ENCODE measurements around the gene TECRL.

TECRL gene

GRCh38 chr4:64326507-64326906 lies 82.7 kb downstream of the TECRL start:
- no peak for DNase-seq

- DNase-seq: no peak
Observed at GRCh38 chr4:64306255-64306565, 103.0 kb downstream of the TECRL start.

DNA sequence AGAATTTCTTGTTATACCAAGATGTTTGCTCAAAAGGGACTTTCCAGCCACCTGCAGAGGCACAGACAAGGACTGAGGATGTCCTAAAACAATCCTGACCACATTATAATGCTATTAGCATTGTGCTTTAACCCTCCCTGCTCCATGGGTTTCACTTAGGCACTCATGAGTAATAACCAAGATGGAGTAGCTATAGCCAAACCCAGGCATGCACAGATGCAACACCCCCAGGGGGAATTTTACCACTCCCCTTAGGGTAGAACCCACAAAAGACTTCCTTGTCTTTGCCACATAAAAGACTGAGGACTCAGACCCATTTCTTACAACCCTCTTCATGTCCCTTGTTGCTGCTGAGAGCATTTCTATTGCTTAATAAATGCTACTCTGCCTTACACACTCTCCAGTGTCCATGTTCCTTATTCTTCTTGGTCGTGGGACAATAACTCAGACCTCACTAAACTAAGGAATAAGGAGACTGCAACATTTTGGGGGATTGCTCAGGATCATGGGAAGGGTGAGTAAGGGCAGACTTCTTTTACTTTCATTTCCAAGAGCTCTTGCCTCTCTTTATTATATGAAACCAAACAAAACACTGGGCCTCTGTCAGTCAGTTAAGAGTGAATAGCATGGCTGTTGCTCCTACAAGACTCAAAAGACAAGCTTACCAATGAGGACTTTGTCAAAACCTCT lies 103.5 kb downstream of the TECRL start:
- no peak for DNase-seq

DNA sequence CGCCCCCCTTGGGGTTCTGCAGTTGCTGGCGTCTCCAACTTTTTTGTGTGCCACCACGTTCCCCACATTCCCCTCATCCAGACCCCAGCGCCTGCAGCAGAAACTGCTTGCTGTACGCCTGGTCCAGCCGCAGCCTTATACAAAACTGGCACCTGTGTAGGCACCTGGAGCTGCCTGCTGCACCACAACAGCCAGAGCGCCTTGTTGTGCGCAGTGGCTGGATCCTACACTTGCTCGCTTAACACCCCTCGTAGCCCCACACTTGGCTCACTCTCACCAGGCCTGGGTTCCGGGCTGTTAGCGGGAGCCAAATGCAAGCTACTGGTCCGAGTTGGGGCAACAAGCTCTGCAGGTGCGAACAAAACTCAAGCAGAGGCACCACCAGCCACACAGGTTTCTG lies 136.8 kb downstream of the TECRL start:
- no peak for DNase-seq

GRCh38 chr4:64271601-64272081 lies 137.6 kb downstream of the TECRL start:
- DNase-seq: no peak

DNA sequence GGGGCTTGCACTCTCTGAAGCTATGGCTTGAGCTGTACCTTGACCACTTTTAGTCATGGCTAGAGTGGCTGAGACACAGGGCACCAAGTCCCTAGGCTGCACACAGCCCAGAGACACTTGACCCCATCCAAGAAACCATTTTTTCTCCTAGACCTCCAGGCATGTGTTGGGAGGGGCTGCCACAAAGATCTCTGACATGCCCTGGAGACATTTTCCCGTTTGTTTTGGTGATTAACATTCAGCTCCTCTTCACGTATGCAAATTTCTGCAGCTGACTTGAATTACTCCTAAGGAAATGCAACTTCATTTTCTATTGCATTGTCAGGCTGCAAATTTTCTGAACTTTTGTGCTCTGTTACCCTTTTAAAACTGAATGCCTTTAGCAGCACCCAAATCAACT lies 142.6 kb downstream of the TECRL start:
- DNase-seq: no peak

DNA sequence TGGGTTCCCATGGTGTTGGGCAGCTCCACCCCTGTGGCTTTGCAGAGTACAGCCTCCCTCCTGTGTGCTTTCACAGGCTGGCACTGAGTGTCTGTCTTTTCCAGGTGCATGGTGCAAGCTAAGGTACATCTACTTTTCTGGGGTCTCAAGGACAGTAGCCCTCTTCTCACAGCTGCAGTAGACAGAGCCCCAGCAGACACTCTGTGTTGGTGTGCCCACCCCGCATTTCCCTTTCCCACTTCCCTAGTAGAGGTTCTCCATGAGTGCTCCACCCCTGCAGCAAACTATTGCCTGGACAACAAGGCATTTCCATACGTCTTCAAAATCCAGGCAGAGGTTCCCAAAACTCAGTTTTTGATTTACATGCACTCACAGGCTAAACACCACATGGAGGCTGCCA lies 143.0 kb downstream of the TECRL start:
- no peak for DNase-seq

- no peak for DNase-seq
Observed at GRCh38 chr4:64251781-64252180, 157.5 kb downstream of the TECRL start.

DNA sequence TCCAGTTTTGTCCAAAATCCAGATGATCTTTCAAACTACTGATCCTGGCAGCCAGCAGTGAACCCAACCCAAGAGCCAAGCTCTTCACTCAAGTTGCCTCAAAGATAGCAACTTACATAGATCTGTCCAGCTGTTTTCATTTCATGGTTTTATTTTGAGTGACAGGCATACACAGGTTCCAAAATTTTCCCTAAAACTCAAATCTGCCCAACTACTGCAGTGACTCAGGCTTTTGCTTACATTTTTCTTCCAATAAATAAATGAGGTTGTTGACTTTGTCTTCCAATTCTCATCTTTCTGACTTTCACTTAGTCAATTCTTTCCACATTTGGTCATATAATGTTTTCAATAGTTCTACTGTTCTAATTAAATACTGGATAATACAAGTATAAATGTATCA lies 158.8 kb downstream of the TECRL start:
- no peak for DNase-seq

DNA sequence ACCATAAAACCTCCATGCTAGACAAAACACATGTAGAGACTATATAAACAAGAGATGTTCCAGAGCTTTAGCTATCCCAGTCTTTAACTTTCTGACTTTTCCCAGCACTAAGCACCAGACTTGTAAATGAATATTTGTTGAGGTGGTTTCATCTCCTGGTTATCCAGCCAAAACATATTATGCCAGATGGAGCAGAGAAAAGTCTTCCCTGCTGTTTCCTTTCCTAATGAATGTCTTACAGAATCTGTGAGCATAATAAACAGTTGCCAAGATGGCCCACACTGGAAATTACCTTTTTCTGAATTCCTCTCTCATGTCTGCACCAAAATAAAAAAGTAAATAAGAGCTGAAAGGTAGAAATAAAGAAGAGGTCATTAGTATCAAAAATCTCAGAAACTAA lies 159.2 kb downstream of the TECRL start:
- DNase-seq: no peak

DNA sequence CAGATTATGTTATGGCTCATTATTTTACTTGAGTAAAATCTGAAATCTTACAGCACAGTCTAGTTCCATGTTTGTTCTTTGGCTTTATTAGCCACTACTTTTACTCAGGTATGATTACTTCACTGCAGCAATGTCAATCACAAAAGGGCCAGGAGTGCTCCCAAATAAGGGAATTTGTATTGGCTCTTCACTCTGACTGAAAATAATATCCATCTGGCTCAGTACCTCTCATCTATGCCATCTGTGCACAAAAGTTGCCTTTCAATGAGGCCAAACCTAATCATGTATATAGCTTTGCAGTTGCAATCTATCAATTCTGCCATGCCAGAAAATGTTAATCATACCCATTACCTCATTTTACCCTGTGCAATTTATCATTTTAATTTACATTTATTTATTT lies 161.1 kb downstream of the TECRL start:
- no peak for DNase-seq

- no peak for DNase-seq
Observed at GRCh38 chr4:64230709-64231310, 178.4 kb downstream of the TECRL start.
